WTC11 (cell line): ENCODE data around the gene INTS4. TPM values are rescaled to one million over a fixed set of nuclear protein-coding genes. Genes with fewer than 3 reads are reported as not detected.
"Not testable (repeated sequence)": the region's sequence is repeated elsewhere in the genome, so short reads cannot be mapped to it uniquely, and the experiment has no call there.

ENCODE experiments used
- ATAC-seq: fragments of 200-7000 bp; cut with Tn5 transposase; 2 replicates; pipeline ENCODE4 v1.10.0; 2021; ENCODE audit warnings: mild to moderate bottlenecking, moderate library complexity
- CTCF ChIA-PET: fragments of 300-600 bp; sonication (Branson Sonifier 250); formaldehyde crosslinking; loops from one replicate; lab custom pipeline; 2021; ENCODE audit warnings: antibody characterized with exemption; lab: Charles Lee
- POLR2A ChIA-PET: fragments of 350-600 bp; sonication (Branson Sonifier 250); formaldehyde crosslinking; loops from one replicate; lab custom pipeline; 2021; ENCODE audit warnings: antibody characterized with exemption; lab: Charles Lee
- DNase-seq: peaks from one replicate; pipeline ENCODE4 v3.0.0; 2021; ENCODE audit warnings: low spot score
- H3K27ac Mint-ChIP-seq: 2 replicates; pipeline ENCODE4 v1.8.0; 2021; ENCODE audit warnings: mixed read lengths
- H3K27me3 Mint-ChIP-seq: 2 replicates; pipeline ENCODE4 v1.8.0; 2021; ENCODE audit warnings: low read depth, mild to moderate bottlenecking, moderate library complexity, mixed read lengths
- H3K36me3 Mint-ChIP-seq: 2 replicates; pipeline ENCODE4 v1.8.0; 2021; ENCODE audit warnings: mixed read lengths
- H3K4me1 Mint-ChIP-seq: 2 replicates; pipeline ENCODE4 v1.8.0; 2022; ENCODE audit warnings: mixed read lengths
- H3K4me3 Mint-ChIP-seq: 2 replicates; pipeline ENCODE4 v1.8.0; 2021; ENCODE audit warnings: mild to moderate bottlenecking, moderate library complexity, mixed read lengths
- H3K9me3 Mint-ChIP-seq: 2 replicates; pipeline ENCODE4 v1.8.0; 2021; ENCODE audit warnings: mixed read lengths
- ATF1 ChIP-seq: sonication (generic); formaldehyde crosslinking; IDR thresholded peaks from 2 replicates; pipeline ENCODE4 v1.8.1; 2023; ENCODE audit warnings: mild to moderate bottlenecking, moderate library complexity, missing genetic modification reagents
- CBFB ChIP-seq: sonication (generic); formaldehyde crosslinking; IDR thresholded peaks from 2 replicates; pipeline ENCODE4 v1.8.1; 2022; ENCODE audit warnings: mild to moderate bottlenecking, low read depth, missing genetic modification reagents
- CREB1 ChIP-seq: sonication (generic); formaldehyde crosslinking; IDR thresholded peaks from 2 replicates; pipeline ENCODE4 v1.8.0; 2023; ENCODE audit warnings: mild to moderate bottlenecking, missing genetic modification reagents
- ETV6 ChIP-seq: sonication (generic); formaldehyde crosslinking; IDR thresholded peaks from 2 replicates; pipeline ENCODE4 v1.8.1; 2022; ENCODE audit warnings: mild to moderate bottlenecking, missing genetic modification reagents
- FOXP1 ChIP-seq: sonication (generic); formaldehyde crosslinking; IDR thresholded peaks from 2 replicates; pipeline ENCODE4 v1.8.0; 2022; ENCODE audit warnings: missing genetic modification reagents, mild to moderate bottlenecking, moderate library complexity, borderline replicate concordance
- GABPB1 ChIP-seq: sonication (generic); formaldehyde crosslinking; IDR thresholded peaks from 2 replicates; pipeline ENCODE4 v1.8.1; 2023; ENCODE audit warnings: mild to moderate bottlenecking, missing genetic modification reagents
- HMGXB4 ChIP-seq: sonication (generic); formaldehyde crosslinking; IDR thresholded peaks from 2 replicates; pipeline ENCODE4 v1.8.1; 2023; ENCODE audit warnings: mild to moderate bottlenecking, moderate library complexity, missing genetic modification reagents
- KAT7 ChIP-seq: sonication (generic); formaldehyde crosslinking; IDR thresholded peaks from 2 replicates; pipeline ENCODE4 v1.8.1; 2023; ENCODE audit warnings: missing genetic modification reagents, mild to moderate bottlenecking, borderline replicate concordance
- MXD4 ChIP-seq: fragments of 250-450 bp; sonication (Bioruptor Pico); IDR thresholded peaks from 2 replicates; pipeline ENCODE4 v1.8.0; 2021; ENCODE audit warnings: mild to moderate bottlenecking, moderate library complexity, borderline replicate concordance
- MYBL2 ChIP-seq: sonication (generic); formaldehyde crosslinking; IDR thresholded peaks from 2 replicates; pipeline ENCODE4 v1.8.1; 2023; ENCODE audit warnings: mild to moderate bottlenecking, moderate library complexity, missing genetic modification reagents
- NR2C2 ChIP-seq: sonication (generic); formaldehyde crosslinking; IDR thresholded peaks from 2 replicates; pipeline ENCODE4 v1.8.0; 2022; ENCODE audit warnings: mild to moderate bottlenecking, missing genetic modification reagents
- OVOL2 ChIP-seq: fragments of 250-450 bp; sonication (Bioruptor Pico); IDR thresholded peaks from 2 replicates; pipeline ENCODE4 v1.9.0; 2021; ENCODE audit warnings: mild to moderate bottlenecking, borderline replicate concordance
- TCF7 ChIP-seq: sonication (generic); formaldehyde crosslinking; IDR thresholded peaks from 2 replicates; pipeline ENCODE4 v1.8.0; 2022; ENCODE audit warnings: mild to moderate bottlenecking, low read depth, missing genetic modification reagents, moderate library complexity
- TEAD1 ChIP-seq: sonication (generic); formaldehyde crosslinking; IDR thresholded peaks from 2 replicates; pipeline ENCODE4 v1.8.0; 2022; ENCODE audit warnings: mild to moderate bottlenecking, missing genetic modification reagents
- ZNF138 ChIP-seq: sonication (generic); formaldehyde crosslinking; conservative IDR thresholded peaks from 2 replicates; pipeline ENCODE4 v1.8.1; 2022; ENCODE audit warnings: mild to moderate bottlenecking, moderate library complexity, missing genetic modification reagents
- ZNF232 ChIP-seq: sonication (generic); formaldehyde crosslinking; IDR thresholded peaks from 2 replicates; pipeline ENCODE4 v1.8.0; 2022; ENCODE audit warnings: mild to moderate bottlenecking, missing genetic modification reagents
- ZNF396 ChIP-seq: fragments of 250-450 bp; sonication (Bioruptor Pico); IDR thresholded peaks from 2 replicates; pipeline ENCODE4 v1.8.0; 2021; ENCODE audit warnings: mild to moderate bottlenecking, moderate library complexity, borderline replicate concordance
- ZNF423 ChIP-seq: fragments of 250-450 bp; sonication (Bioruptor Pico); IDR thresholded peaks from 2 replicates; pipeline ENCODE4 v2.1.2; 2022; ENCODE audit warnings: mild to moderate bottlenecking, moderate library complexity
- total RNA-seq: library from RNA; stranded (reverse); gene quantifications from 3 replicates; pipeline ENCODE4 v1.2.3, GENCODE V29; 2021
- TF ChIP-seq, protein P1 (sequence below): sonication (generic); formaldehyde crosslinking; IDR thresholded peaks from 2 replicates; pipeline ENCODE4 v1.8.0; 2022; ENCODE audit warnings: mild to moderate bottlenecking, missing genetic modification reagents
- TF ChIP-seq, protein P2 (sequence below): sonication (generic); formaldehyde crosslinking; IDR thresholded peaks from 2 replicates; pipeline ENCODE4 v1.8.1; 2023; ENCODE audit warnings: mild to moderate bottlenecking, missing genetic modification reagents, moderate library complexity
- TF ChIP-seq, protein P3 (sequence below): fragments of 250-450 bp; sonication (Bioruptor Pico); IDR thresholded peaks from 2 replicates; pipeline ENCODE4 v1.9.0; 2021; ENCODE audit warnings: mild to moderate bottlenecking, borderline replicate concordance

INTS4 gene
- total RNA-seq, 1 experiment from 2014 or later, result 34.2 TPM

DNA sequence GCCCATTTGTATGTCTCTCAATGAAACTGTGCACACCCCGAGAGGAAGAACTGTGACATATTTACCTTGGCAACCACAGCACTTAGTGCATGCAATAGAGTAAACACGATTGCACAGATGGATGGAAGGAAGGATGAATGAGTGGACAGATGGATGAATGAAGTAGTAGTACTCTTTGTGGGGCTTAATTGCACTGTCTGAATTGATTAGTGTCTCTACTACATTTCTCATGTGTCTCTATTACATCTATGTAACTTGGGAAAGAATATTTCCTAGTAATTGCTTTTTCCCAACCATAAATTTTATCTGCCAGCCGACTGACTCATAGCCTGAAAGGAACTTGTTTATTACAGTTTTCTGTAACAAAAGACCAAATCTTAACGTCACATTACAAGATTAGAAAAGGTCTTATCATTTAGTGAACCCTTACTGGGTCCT lies 103.8 kb downstream of the INTS4 start:
- H3K4me1 Mint-ChIP-seq, H3K4me3 Mint-ChIP-seq, H3K27me3 Mint-ChIP-seq, ATAC-seq, H3K9me3 Mint-ChIP-seq, CTCF ChIA-PET, POLR2A ChIA-PET, H3K27ac Mint-ChIP-seq, DNase-seq: not testable (repeated sequence)
- H3K36me3 Mint-ChIP-seq, result peaks cover 53% of the 10 kb centered on the region

- H3K36me3 Mint-ChIP-seq, result peaks cover 55% of the 10 kb centered on the region
- H3K4me3 Mint-ChIP-seq, CTCF ChIA-PET, H3K27ac Mint-ChIP-seq, H3K27me3 Mint-ChIP-seq, ATAC-seq, H3K9me3 Mint-ChIP-seq, POLR2A ChIA-PET, H3K4me1 Mint-ChIP-seq, DNase-seq: not testable (repeated sequence)
Measured at GRCh38 chr11:77890100-77890614, 104.3 kb downstream of the INTS4 start.

GRCh38 chr11:77889045-77889444 lies 105.4 kb downstream of the INTS4 start:
- ATAC-seq, H3K4me3 Mint-ChIP-seq, DNase-seq, H3K9me3 Mint-ChIP-seq, H3K27ac Mint-ChIP-seq, POLR2A ChIA-PET, H3K4me1 Mint-ChIP-seq, H3K27me3 Mint-ChIP-seq, CTCF ChIA-PET: not testable (repeated sequence)
- peaks cover 53% of the 10 kb centered on the region for H3K36me3 Mint-ChIP-seq

DNA sequence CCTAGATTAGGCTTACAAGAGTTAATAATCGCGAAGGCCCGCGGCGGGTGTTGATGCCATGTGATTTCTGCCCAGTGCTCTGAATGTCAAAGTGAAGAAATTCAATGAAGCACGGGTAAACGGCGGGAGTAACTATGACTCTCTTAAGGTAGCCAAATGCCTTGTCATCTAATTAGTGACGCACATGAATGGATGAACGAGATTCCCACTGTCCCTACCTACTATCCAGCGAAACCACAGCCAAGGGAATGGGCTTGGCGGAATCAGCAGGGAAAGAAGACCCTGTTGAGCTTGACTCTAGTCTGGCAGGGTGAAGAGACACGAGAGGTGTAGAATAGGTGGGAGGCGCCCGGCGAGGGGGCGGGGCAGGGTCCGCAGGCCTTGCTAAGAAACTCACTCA lies 108.1 kb downstream of the INTS4 start:
- H3K36me3 Mint-ChIP-seq, result peaks cover 48% of the 10 kb centered on the region
- TF ChIP-seq, protein P1, sequence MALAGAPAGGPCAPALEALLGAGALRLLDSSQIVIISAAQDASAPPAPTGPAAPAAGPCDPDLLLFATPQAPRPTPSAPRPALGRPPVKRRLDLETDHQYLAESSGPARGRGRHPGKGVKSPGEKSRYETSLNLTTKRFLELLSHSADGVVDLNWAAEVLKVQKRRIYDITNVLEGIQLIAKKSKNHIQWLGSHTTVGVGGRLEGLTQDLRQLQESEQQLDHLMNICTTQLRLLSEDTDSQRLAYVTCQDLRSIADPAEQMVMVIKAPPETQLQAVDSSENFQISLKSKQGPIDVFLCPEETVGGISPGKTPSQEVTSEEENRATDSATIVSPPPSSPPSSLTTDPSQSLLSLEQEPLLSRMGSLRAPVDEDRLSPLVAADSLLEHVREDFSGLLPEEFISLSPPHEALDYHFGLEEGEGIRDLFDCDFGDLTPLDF, result no peak
- TF ChIP-seq ETV6 (no peak), ZNF423 (CRISPR knock-in tag) (no peak), MXD4 (CRISPR knock-in tag) (no peak), TCF7 (no peak), HMGXB4 (CRISPR knock-in tag) (no peak), ZNF232 (CRISPR knock-in tag) (no peak), ZNF396 (CRISPR knock-in tag) (no peak), KAT7 (no peak), ZNF138 (CRISPR knock-in tag) (no peak), CBFB (CRISPR knock-in tag) (no peak), OVOL2 (CRISPR knock-in tag) (no peak)
- TF ChIP-seq, protein P2, sequence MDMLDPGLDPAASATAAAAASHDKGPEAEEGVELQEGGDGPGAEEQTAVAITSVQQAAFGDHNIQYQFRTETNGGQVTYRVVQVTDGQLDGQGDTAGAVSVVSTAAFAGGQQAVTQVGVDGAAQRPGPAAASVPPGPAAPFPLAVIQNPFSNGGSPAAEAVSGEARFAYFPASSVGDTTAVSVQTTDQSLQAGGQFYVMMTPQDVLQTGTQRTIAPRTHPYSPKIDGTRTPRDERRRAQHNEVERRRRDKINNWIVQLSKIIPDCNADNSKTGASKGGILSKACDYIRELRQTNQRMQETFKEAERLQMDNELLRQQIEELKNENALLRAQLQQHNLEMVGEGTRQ (CRISPR knock-in tag), result no peak
- no peaks in the 10 kb centered on the region for H3K4me1 Mint-ChIP-seq
- ATAC-seq (no peak), DNase-seq (no peak)
- H3K9me3 Mint-ChIP-seq, result no peaks in the 10 kb centered on the region
- CTCF ChIA-PET, result no interaction called here
- H3K4me3 Mint-ChIP-seq, result no peak overlapping the region
- POLR2A ChIA-PET, result no interaction called here
- 0 out of 2 replicates have a peak overlapping the region, but pooled peaks have one; percentile 27 for H3K27ac Mint-ChIP-seq
- H3K27me3 Mint-ChIP-seq, result no peaks in the 10 kb centered on the region

DNA sequence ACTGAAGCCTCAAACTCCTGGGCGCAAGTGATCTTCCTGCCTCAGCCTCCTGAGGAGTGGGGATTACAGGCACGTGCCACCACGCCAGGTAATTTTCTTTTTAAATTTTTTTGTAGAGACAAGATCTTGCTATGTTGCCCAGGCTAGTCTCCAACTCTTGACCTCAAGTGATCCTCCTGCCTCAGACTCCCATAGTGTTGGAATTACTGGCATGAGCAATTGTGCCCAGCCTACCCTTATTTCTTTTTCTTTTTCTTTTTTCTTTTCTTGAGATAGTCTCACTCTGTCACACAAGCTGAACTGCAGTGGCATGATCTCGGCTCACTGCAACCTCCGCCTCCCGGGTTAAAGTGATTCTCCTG lies 109.7 kb downstream of the INTS4 start:
- CTCF ChIA-PET, result no interaction called here
- H3K27me3 Mint-ChIP-seq, result no peaks in the 10 kb centered on the region
- no peaks in the 10 kb centered on the region for H3K4me1 Mint-ChIP-seq
- no peak overlapping the region for H3K4me3 Mint-ChIP-seq
- no peak overlapping the region for H3K27ac Mint-ChIP-seq
- peaks cover 32% of the 10 kb centered on the region for H3K36me3 Mint-ChIP-seq
- H3K9me3 Mint-ChIP-seq, result no peaks in the 10 kb centered on the region
- POLR2A ChIA-PET, result no interaction called here
- DNase-seq, result no peak
- ATAC-seq, result no peak
- TF ChIP-seq NR2C2 (CRISPR knock-in tag) (no peak), FOXP1 (no peak), CREB1 (CRISPR knock-in tag) (no peak), TEAD1 (CRISPR knock-in tag) (no peak), GABPB1 (CRISPR knock-in tag) (no peak), ATF1 (CRISPR knock-in tag) (no peak), CBFB (CRISPR knock-in tag) (no peak), MYBL2 (CRISPR knock-in tag) (no peak)
- TF ChIP-seq, protein P3, sequence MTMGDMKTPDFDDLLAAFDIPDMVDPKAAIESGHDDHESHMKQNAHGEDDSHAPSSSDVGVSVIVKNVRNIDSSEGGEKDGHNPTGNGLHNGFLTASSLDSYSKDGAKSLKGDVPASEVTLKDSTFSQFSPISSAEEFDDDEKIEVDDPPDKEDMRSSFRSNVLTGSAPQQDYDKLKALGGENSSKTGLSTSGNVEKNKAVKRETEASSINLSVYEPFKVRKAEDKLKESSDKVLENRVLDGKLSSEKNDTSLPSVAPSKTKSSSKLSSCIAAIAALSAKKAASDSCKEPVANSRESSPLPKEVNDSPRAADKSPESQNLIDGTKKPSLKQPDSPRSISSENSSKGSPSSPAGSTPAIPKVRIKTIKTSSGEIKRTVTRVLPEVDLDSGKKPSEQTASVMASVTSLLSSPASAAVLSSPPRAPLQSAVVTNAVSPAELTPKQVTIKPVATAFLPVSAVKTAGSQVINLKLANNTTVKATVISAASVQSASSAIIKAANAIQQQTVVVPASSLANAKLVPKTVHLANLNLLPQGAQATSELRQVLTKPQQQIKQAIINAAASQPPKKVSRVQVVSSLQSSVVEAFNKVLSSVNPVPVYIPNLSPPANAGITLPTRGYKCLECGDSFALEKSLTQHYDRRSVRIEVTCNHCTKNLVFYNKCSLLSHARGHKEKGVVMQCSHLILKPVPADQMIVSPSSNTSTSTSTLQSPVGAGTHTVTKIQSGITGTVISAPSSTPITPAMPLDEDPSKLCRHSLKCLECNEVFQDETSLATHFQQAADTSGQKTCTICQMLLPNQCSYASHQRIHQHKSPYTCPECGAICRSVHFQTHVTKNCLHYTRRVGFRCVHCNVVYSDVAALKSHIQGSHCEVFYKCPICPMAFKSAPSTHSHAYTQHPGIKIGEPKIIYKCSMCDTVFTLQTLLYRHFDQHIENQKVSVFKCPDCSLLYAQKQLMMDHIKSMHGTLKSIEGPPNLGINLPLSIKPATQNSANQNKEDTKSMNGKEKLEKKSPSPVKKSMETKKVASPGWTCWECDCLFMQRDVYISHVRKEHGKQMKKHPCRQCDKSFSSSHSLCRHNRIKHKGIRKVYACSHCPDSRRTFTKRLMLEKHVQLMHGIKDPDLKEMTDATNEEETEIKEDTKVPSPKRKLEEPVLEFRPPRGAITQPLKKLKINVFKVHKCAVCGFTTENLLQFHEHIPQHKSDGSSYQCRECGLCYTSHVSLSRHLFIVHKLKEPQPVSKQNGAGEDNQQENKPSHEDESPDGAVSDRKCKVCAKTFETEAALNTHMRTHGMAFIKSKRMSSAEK, result no peak
